ENCODE measurements around the gene CDC14B.

DNA sequence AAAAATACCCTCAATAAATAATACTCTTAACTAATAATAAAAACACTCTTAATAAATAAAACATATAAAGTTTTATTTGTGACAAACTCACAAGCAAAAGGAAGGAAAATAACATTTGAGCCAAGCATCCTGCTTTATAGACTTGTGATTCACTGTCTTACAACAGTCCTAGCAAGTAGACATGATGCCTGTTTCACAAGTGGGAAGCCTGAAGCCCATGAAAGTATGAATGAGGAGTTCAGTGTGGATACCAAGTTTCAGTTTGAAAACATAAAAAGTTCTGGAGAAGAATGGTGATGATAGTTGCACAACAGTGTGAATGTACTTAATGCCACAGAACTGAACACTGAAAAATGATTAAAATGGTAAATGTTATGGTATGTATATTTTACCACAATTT, 158.8 kb downstream of the CDC14B start:
- TF ChIP-seq CTCF (conservative IDR thresholded peaks at IDR 0.05; ENCODE audit: low read depth, low read length), result no peak
- TF ChIP-seq EZH2 (IDR thresholded peaks at IDR 0.05; ENCODE audit: low read length, unreplicated experiment), result no peak

Measured in PC-3 (cell line).